ENCODE results near the gene DCX. TPM values are rescaled to one million over a fixed set of nuclear protein-coding genes. Genes with fewer than 3 reads are reported as not detected.
A peak's percentile ranks its signal among the peaks of the same experiment; 100 is the strongest.

DCX gene
- total and polyA plus RNA-seq, 2 donors (not counting 1 experiment from before 2014, with no cell fraction given), result not detected

- H3K9me3 ChIP-seq (ENCODE audit: control insufficient read depth, insufficient read depth, low read depth, low read length), result no peaks in the 10 kb centered on the region
- no peak overlapping the region for H2AFZ ChIP-seq (ENCODE audit: low read length)
- H3K4me2 ChIP-seq (ENCODE audit: extremely low read depth, insufficient read depth, low read length), result no peak overlapping the region
- no peak overlapping the region for H3K4me3 ChIP-seq (replicated peaks in 1 of 4; ENCODE audit: control extremely low read depth in 1 of 4, insufficient read depth in 1 of 4, low read depth in 3 of 4, low read length in 4 of 4)
- H3K27ac ChIP-seq (ENCODE audit: insufficient read depth, low read length), result no peak overlapping the region
- H3K27me3 ChIP-seq (ENCODE audit: control insufficient read depth, insufficient read depth, low read length), result no peaks in the 10 kb centered on the region
- H3K36me3 ChIP-seq (ENCODE audit: control insufficient read depth, insufficient read depth, low read length), result no peaks in the 10 kb centered on the region
- no peaks in the 10 kb centered on the region for H3K79me2 ChIP-seq (ENCODE audit: control insufficient read depth, insufficient read depth, low read length)
- no peak overlapping the region for H3K9ac ChIP-seq (ENCODE audit: insufficient read depth, low read length)
- no peak for DNase-seq (ENCODE audit: low read depth in 2 of 2)
- no peaks in the 10 kb centered on the region for H3K4me1 ChIP-seq (ENCODE audit: control insufficient read depth, extremely low read depth, insufficient read depth, low read length)
- TF ChIP-seq, protein P1, sequence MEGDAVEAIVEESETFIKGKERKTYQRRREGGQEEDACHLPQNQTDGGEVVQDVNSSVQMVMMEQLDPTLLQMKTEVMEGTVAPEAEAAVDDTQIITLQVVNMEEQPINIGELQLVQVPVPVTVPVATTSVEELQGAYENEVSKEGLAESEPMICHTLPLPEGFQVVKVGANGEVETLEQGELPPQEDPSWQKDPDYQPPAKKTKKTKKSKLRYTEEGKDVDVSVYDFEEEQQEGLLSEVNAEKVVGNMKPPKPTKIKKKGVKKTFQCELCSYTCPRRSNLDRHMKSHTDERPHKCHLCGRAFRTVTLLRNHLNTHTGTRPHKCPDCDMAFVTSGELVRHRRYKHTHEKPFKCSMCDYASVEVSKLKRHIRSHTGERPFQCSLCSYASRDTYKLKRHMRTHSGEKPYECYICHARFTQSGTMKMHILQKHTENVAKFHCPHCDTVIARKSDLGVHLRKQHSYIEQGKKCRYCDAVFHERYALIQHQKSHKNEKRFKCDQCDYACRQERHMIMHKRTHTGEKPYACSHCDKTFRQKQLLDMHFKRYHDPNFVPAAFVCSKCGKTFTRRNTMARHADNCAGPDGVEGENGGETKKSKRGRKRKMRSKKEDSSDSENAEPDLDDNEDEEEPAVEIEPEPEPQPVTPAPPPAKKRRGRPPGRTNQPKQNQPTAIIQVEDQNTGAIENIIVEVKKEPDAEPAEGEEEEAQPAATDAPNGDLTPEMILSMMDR (conservative IDR thresholded peaks at IDR 0.05 in 1 of 2, IDR thresholded peaks at IDR 0.05 in 1 of 2; ENCODE audit: low read depth in 1 of 2, low read length in 2 of 2), result no peak
- TF ChIP-seq EZH2 (IDR thresholded peaks at IDR 0.05; ENCODE audit: low read length, missing control alignments), result no peak
- H4K20me1 ChIP-seq (ENCODE audit: control insufficient read depth, extremely low read depth, insufficient read depth, low read length), result no peaks in the 10 kb centered on the region
These were observed 35.5 kb downstream of the DCX start for GRCh38 chrX:111376486-111376885.

GRCh38 chrX:111375747-111376146, 36.2 kb downstream of the DCX start:
- no peak overlapping the region for H3K9ac ChIP-seq (ENCODE audit: insufficient read depth, low read length)
- no peak for TF ChIP-seq EZH2 (IDR thresholded peaks at IDR 0.05; ENCODE audit: low read length, missing control alignments)
- TF ChIP-seq, protein P1 (conservative IDR thresholded peaks at IDR 0.05 in 1 of 2, IDR thresholded peaks at IDR 0.05 in 1 of 2; ENCODE audit: low read depth in 1 of 2, low read length in 2 of 2), result no peak
- H3K27ac ChIP-seq (ENCODE audit: insufficient read depth, low read length), result no peak overlapping the region
- H3K9me3 ChIP-seq (ENCODE audit: control insufficient read depth, insufficient read depth, low read depth, low read length), result no peaks in the 10 kb centered on the region
- H3K27me3 ChIP-seq (ENCODE audit: control insufficient read depth, insufficient read depth, low read length), result no peaks in the 10 kb centered on the region
- H3K4me2 ChIP-seq (ENCODE audit: extremely low read depth, insufficient read depth, low read length), result no peak overlapping the region
- H3K36me3 ChIP-seq (ENCODE audit: control insufficient read depth, insufficient read depth, low read length), result no peaks in the 10 kb centered on the region
- H3K79me2 ChIP-seq (ENCODE audit: control insufficient read depth, insufficient read depth, low read length), result no peaks in the 10 kb centered on the region
- no peak overlapping the region for H2AFZ ChIP-seq (ENCODE audit: low read length)
- peak in 1 of 2 donors; percentile 8 for DNase-seq (ENCODE audit: low read depth in 2 of 2)
- no peak overlapping the region for H3K4me3 ChIP-seq (replicated peaks in 1 of 4; ENCODE audit: control extremely low read depth in 1 of 4, insufficient read depth in 1 of 4, low read depth in 3 of 4, low read length in 4 of 4)
- no peaks in the 10 kb centered on the region for H4K20me1 ChIP-seq (ENCODE audit: control insufficient read depth, extremely low read depth, insufficient read depth, low read length)
- H3K4me1 ChIP-seq (ENCODE audit: control insufficient read depth, extremely low read depth, insufficient read depth, low read length), result no peaks in the 10 kb centered on the region

GRCh38 chrX:111372086-111372485, 39.9 kb downstream of the DCX start:
- Histone ChIP-seq H3K27ac (ENCODE audit: insufficient read depth, low read length) (no peak overlapping the region), H3K79me2 (ENCODE audit: control insufficient read depth, insufficient read depth, low read length) (no peaks in the 10 kb centered on the region), H4K20me1 (ENCODE audit: control insufficient read depth, extremely low read depth, insufficient read depth, low read length) (no peaks in the 10 kb centered on the region), H3K27me3 (ENCODE audit: control insufficient read depth, insufficient read depth, low read length) (no peaks in the 10 kb centered on the region), H3K36me3 (ENCODE audit: control insufficient read depth, insufficient read depth, low read length) (no peaks in the 10 kb centered on the region), H3K4me2 (ENCODE audit: extremely low read depth, insufficient read depth, low read length) (no peak overlapping the region), H3K4me3 (replicated peaks in 1 of 4; ENCODE audit: control extremely low read depth in 1 of 4, insufficient read depth in 1 of 4, low read depth in 3 of 4, low read length in 4 of 4) (no peak overlapping the region), H3K9ac (ENCODE audit: insufficient read depth, low read length) (no peak overlapping the region), H3K9me3 (ENCODE audit: control insufficient read depth, insufficient read depth, low read depth, low read length) (no peaks in the 10 kb centered on the region), H2AFZ (ENCODE audit: low read length) (no peak overlapping the region), H3K4me1 (ENCODE audit: control insufficient read depth, extremely low read depth, insufficient read depth, low read length) (no peaks in the 10 kb centered on the region)
- DNase-seq (ENCODE audit: low read depth in 2 of 2), result no peak
- TF ChIP-seq, protein P1 (conservative IDR thresholded peaks at IDR 0.05 in 1 of 2, IDR thresholded peaks at IDR 0.05 in 1 of 2; ENCODE audit: low read depth in 1 of 2, low read length in 2 of 2), result no peak
- no peak for TF ChIP-seq EZH2 (IDR thresholded peaks at IDR 0.05; ENCODE audit: low read length, missing control alignments)
